Liver (tissue), 9 donors: ENCODE data around the gene LRRFIP1. TPM values are rescaled to one million over a fixed set of nuclear protein-coding genes. Genes with fewer than 3 reads are reported as not detected.
A peak's percentile ranks its signal among the peaks of the same experiment; 100 is the strongest.

Experiments used
- DNase-seq: peaks from one replicate; pipeline ENCODE4 v3.0.0-alpha.2; 2017; ENCODE audit warnings: low spot score
- H3K27ac ChIP-seq, 2 donors: one replicate each; pipeline ENCODE4 v1.7.0; 2013; ENCODE audit warnings: inconsistent platforms in 2 of 2, low read length in 2 of 2, control low read depth in 1 of 2, low read depth in 1 of 2, mild to moderate bottlenecking in 1 of 2
- H3K27me3 ChIP-seq, 4 donors: one replicate each; pipeline versions ENCODE4 v1.6.1 to v1.7.0; 2013; ENCODE audit warnings: low read length in 3 of 4, inconsistent platforms in 1 of 4, mild to moderate bottlenecking in 1 of 4, moderate library complexity in 1 of 4; ENCODE audit not compliant: control insufficient read depth in 4 of 4, insufficient read depth in 4 of 4
- H3K36me3 ChIP-seq, 4 donors: one replicate each; pipeline versions ENCODE4 v1.6.1 to v1.7.0; 2013; ENCODE audit warnings: low read length in 3 of 4, mild to moderate bottlenecking in 3 of 4, low read depth in 1 of 4, moderate library complexity in 1 of 4; ENCODE audit not compliant: control insufficient read depth in 4 of 4, insufficient read depth in 3 of 4
- H3K4me1 ChIP-seq, 4 donors: one replicate each; pipeline versions ENCODE4 v1.6.1 to v1.7.0; 2013; ENCODE audit warnings: low read length in 3 of 4, mild to moderate bottlenecking in 3 of 4, moderate library complexity in 1 of 4; ENCODE audit not compliant: control insufficient read depth in 4 of 4, insufficient read depth in 4 of 4
- H3K4me3 ChIP-seq, 3 donors: one replicate each; pipeline versions ENCODE4 v1.6.1 to v1.7.0; 2013; ENCODE audit warnings: low read length in 3 of 3, control low read depth in 1 of 3, low read depth in 1 of 3, mild to moderate bottlenecking in 1 of 3
- H3K9ac ChIP-seq, 2 donors: one replicate each; pipeline ENCODE4 v1.7.0; 2013; ENCODE audit warnings: low read length in 2 of 2, mild to moderate bottlenecking in 2 of 2, moderate library complexity in 2 of 2, control low read depth in 1 of 2, low read depth in 1 of 2
- H3K9me3 ChIP-seq, 4 donors: one replicate each; pipeline versions ENCODE4 v1.6.1 to v1.7.0; 2013; ENCODE audit warnings: low read length in 3 of 4; ENCODE audit not compliant: control insufficient read depth in 4 of 4
- ATF3 ChIP-seq: IDR thresholded peaks from 2 replicates; pipeline ENCODE4 v1.6.1; 2016; ENCODE audit warnings: antibody characterized with exemption
- FOXA1 ChIP-seq: IDR thresholded peaks from 2 replicates; pipeline ENCODE4 v1.6.1; 2016; ENCODE audit warnings: antibody characterized with exemption
- GABPA ChIP-seq, 2 donors: IDR thresholded peaks in 1 of 2; conservative IDR thresholded peaks in 1 of 2; 2 replicates each; pipeline ENCODE4 v1.6.1; 2016; ENCODE audit warnings: antibody characterized with exemption in 2 of 2, mild to moderate bottlenecking in 1 of 2, moderate library complexity in 1 of 2
- HNF4A ChIP-seq, 2 donors: conservative IDR thresholded peaks; 2 replicates each; pipeline ENCODE4 v1.6.1; 2016; ENCODE audit warnings: antibody characterized with exemption in 2 of 2, mild to moderate bottlenecking in 2 of 2
- JUND ChIP-seq, 2 donors: IDR thresholded peaks; 2 replicates each; pipeline ENCODE4 v1.6.1; 2016; ENCODE audit warnings: antibody characterized with exemption in 2 of 2
- MAX ChIP-seq: IDR thresholded peaks from 2 replicates; pipeline ENCODE4 v1.6.1; 2016; ENCODE audit warnings: antibody characterized with exemption
- NR2F2 ChIP-seq: IDR thresholded peaks from 2 replicates; pipeline ENCODE4 v1.6.1; 2016; ENCODE audit warnings: antibody characterized with exemption
- RAD21 ChIP-seq, 2 donors: IDR thresholded peaks; 2 replicates each; pipeline ENCODE4 v1.6.1; 2016; ENCODE audit warnings: antibody characterized with exemption in 2 of 2, mild to moderate bottlenecking in 2 of 2
- RXRA ChIP-seq, 2 donors: IDR thresholded peaks; 2 replicates each; pipeline ENCODE4 v1.6.1; 2017 to 2018; ENCODE audit warnings: antibody characterized with exemption in 2 of 2, mild to moderate bottlenecking in 1 of 2
- WGBS: extraction: QIAGEN DNeasy Blood & Tissue Kit; methylation state at CpG from one replicate; pipeline ENCODE4 v1.1.7; 2013; 5-methylcytosine and 5-hydroxymethylcytosine counted together
- polyA plus RNA-seq, 2 donors: library from polyadenylated mRNA; stranded (reverse) in 1 of 2; unstranded in 1 of 2; fragments of 200-250 nt in 1 of 2; fragments of >200 nt in 1 of 2; fragmentation: Nextera tagmentation in 1 of 2; extraction: Ambion mirVana in 1 of 2; gene quantifications; one replicate each; pipeline versions ENCODE4 v1.2.1 to v1.2.3, GENCODE V29; 2013 to 2015
- total RNA-seq, 2 donors: library from RNA; depleted of rRNA; stranded (reverse); fragments of >200 nt; gene quantifications; one replicate each; pipeline ENCODE4 v1.2.3, GENCODE V29; 2014
- TF ChIP-seq, protein P1 (sequence below): IDR thresholded peaks from 2 replicates; pipeline ENCODE4 v1.6.1; 2016; ENCODE audit warnings: antibody characterized with exemption, mild to moderate bottlenecking
- TF ChIP-seq, protein P2 (sequence below): fragments of 150-350 bp; IDR thresholded peaks from 2 replicates; pipeline ENCODE4 v1.5.1; 2017; ENCODE audit warnings: improper control_type of control experiment, low read depth, low read length; ENCODE audit not compliant: missing input control
- donor health status: healthy.
- donor health status: healthy.
- donor health status: healthy.
- donor health status: healthy.
- donor health status: healthy.

The LRRFIP1 gene
- total and polyA plus RNA-seq, 4 donors: 13.3 to 56.1 (median 39.1) TPM

DNA sequence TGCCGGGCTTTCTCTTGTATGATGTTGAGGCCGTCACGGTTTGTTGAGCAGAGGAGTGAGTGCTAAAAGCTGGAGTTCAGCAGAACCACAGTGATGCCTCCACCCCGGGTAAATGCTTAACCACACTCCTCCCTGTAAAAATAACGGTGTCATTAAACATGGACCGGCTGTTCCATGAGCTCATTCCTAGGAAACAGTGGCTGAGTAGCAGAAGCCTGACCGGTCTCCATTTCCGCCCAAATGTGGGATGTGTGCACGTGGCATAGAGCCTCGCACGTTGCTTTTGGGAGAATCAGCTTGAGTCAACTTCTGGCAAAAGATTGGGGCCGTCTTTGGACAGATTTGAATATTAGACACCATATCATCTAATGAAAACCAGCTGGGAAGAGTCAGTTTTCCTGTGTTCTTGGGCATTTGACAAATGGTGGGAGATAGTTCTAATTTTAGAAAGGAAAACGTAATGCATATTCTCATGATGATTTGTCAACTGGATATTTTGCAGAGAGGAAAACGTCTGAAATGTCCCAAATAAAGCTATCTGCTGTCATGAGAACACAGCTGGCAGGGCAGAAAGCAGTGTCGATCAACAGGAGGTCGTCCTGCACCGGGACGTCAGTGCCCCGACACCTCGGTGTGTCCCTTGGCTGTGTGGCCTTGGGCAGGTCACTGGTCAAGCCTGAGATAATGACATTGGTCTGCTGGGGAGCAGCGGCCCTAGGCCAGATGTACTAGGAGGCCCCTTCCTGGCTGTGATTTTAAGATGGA, 42.4 kb downstream of the LRRFIP1 start (continued):
- TF ChIP-seq, protein P1, sequence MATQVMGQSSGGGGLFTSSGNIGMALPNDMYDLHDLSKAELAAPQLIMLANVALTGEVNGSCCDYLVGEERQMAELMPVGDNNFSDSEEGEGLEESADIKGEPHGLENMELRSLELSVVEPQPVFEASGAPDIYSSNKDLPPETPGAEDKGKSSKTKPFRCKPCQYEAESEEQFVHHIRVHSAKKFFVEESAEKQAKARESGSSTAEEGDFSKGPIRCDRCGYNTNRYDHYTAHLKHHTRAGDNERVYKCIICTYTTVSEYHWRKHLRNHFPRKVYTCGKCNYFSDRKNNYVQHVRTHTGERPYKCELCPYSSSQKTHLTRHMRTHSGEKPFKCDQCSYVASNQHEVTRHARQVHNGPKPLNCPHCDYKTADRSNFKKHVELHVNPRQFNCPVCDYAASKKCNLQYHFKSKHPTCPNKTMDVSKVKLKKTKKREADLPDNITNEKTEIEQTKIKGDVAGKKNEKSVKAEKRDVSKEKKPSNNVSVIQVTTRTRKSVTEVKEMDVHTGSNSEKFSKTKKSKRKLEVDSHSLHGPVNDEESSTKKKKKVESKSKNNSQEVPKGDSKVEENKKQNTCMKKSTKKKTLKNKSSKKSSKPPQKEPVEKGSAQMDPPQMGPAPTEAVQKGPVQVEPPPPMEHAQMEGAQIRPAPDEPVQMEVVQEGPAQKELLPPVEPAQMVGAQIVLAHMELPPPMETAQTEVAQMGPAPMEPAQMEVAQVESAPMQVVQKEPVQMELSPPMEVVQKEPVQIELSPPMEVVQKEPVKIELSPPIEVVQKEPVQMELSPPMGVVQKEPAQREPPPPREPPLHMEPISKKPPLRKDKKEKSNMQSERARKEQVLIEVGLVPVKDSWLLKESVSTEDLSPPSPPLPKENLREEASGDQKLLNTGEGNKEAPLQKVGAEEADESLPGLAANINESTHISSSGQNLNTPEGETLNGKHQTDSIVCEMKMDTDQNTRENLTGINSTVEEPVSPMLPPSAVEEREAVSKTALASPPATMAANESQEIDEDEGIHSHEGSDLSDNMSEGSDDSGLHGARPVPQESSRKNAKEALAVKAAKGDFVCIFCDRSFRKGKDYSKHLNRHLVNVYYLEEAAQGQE: peak; percentile 86

DNA sequence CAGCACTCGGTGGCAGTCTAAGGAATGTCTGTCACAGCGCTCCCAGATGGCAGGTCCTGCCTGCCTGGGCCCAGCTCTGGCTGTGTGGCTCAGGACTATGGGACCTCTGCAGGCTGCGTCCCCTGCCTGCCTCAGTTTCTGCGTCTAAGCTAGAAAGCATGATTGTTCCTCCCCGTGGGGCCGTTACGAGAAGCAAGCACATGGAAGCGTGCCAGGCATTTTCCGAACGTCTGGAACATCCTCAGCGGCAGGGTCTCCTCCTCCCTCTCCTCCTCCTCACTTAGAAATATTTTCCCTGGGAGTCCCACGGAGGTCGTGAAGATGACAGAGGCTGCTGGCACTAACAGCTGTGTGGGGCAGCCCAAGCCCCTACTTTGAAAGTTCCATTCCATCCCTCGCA, 43.3 kb downstream of the LRRFIP1 start:
- WGBS: 86% methylated on average over 14 of the region's 14 CpGs
- H3K27me3 ChIP-seq: no peaks in the 10 kb centered on the region
- H3K36me3 ChIP-seq: no peaks in the 10 kb centered on the region
- H3K27ac ChIP-seq: peak overlapping the region; percentile 70 to 77
- H3K4me1 ChIP-seq: peaks cover 8 to 35% (median 23%) of the 10 kb centered on the region in 4 donors
- no peak overlapping the region for H3K4me3 ChIP-seq
- no peaks in the 10 kb centered on the region for H3K9me3 ChIP-seq
- no peak overlapping the region for H3K9ac ChIP-seq
- TF ChIP-seq RXRA (IDR thresholded peaks at IDR 0.05) (no peak), MAX (no peak), NR2F2 (no peak), FOXA1 (no peak), HNF4A (conservative IDR thresholded peaks at IDR 0.05) (no peak), ATF3 (no peak), GABPA (IDR thresholded peaks at IDR 0.05 in 1 of 2, conservative IDR thresholded peaks at IDR 0.05 in 1 of 2) (no peak), RAD21 (IDR thresholded peaks at IDR 0.05) (no peak), JUND (IDR thresholded peaks at IDR 0.05) (no peak)
- TF ChIP-seq, protein P2, sequence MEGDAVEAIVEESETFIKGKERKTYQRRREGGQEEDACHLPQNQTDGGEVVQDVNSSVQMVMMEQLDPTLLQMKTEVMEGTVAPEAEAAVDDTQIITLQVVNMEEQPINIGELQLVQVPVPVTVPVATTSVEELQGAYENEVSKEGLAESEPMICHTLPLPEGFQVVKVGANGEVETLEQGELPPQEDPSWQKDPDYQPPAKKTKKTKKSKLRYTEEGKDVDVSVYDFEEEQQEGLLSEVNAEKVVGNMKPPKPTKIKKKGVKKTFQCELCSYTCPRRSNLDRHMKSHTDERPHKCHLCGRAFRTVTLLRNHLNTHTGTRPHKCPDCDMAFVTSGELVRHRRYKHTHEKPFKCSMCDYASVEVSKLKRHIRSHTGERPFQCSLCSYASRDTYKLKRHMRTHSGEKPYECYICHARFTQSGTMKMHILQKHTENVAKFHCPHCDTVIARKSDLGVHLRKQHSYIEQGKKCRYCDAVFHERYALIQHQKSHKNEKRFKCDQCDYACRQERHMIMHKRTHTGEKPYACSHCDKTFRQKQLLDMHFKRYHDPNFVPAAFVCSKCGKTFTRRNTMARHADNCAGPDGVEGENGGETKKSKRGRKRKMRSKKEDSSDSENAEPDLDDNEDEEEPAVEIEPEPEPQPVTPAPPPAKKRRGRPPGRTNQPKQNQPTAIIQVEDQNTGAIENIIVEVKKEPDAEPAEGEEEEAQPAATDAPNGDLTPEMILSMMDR: no peak
- TF ChIP-seq, protein P1: no peak
- no peak for DNase-seq
